GM18502 (cell line): Measurements from ENCODE around the gene FBXO7.

Source experiments
- ATAC-seq: cut with Tn5 transposase; IDR thresholded peaks from one replicate; pipeline ENCODE4 v1.9.1; 2021; ENCODE audit warnings: mild to moderate bottlenecking; ENCODE audit not compliant: unreplicated experiment, poor library complexity

FBXO7 gene

DNA sequence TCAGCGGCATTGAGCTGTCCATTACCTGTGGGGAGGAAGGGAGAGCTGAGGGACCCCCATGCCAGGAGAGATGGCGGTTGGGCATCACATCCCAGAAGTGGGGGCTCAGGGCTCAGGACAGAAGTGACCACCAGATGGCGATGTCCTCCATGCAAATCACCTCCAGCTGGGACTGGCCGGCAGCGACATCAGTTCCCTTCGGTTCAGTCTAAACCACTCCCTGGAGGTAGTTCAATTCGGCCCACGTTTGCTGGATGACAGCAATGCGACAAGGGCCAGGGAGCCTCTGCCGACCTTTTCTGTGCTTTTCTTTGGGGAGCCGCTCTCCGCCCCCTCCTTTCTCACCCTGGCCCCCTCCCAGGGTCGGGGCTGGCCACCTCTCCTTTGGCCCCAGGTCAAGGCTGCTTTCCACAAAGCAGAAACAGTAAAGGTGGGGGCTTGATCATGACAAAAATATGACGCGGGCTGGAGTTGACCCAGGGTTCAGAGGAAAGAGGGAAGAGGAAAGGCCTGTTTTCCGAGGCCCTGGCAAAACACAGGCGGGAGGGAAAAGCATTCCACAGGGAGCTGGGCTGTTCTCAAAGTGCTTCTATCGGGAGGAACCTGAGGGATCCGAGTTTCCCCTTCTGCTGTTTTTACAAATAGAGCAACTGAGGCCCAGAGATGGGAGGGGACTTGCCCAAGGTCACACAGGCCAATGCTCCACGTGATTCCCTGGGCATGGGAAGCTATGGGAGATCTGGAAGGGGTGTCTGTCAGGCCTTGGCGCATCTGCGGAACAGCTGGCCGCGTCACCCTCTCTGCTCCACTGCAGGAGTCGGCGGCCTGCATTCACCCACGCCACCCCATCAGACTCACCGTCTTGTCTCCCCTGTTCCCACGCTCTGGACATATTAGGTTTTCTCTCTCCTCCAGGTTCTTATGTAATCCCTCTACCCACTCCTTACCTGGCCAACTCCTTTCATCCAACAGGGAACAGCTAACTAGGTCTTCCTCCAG, 54.7 kb downstream of the FBXO7 start:
- no peak for ATAC-seq

DNA sequence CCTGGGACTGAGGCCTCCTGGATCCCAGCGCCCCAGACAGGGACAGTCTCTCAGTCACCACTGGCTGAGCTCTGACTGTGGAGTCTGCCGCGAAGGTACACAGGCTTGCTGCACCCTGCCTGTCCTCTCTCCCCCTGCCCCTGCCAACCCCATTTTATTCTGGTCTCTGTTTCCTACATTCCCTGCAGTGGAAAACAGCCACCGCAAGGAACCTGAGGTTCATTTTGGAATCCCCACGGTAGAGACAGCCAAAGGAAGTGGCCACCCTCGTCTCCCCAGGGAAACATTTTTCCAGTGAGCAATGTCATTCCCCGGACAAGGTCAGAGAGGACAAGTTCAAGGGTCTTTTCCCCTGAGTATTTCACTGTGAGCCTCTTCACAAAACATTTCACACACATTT, 56.6 kb downstream of the FBXO7 start:
- ATAC-seq: no peak

DNA sequence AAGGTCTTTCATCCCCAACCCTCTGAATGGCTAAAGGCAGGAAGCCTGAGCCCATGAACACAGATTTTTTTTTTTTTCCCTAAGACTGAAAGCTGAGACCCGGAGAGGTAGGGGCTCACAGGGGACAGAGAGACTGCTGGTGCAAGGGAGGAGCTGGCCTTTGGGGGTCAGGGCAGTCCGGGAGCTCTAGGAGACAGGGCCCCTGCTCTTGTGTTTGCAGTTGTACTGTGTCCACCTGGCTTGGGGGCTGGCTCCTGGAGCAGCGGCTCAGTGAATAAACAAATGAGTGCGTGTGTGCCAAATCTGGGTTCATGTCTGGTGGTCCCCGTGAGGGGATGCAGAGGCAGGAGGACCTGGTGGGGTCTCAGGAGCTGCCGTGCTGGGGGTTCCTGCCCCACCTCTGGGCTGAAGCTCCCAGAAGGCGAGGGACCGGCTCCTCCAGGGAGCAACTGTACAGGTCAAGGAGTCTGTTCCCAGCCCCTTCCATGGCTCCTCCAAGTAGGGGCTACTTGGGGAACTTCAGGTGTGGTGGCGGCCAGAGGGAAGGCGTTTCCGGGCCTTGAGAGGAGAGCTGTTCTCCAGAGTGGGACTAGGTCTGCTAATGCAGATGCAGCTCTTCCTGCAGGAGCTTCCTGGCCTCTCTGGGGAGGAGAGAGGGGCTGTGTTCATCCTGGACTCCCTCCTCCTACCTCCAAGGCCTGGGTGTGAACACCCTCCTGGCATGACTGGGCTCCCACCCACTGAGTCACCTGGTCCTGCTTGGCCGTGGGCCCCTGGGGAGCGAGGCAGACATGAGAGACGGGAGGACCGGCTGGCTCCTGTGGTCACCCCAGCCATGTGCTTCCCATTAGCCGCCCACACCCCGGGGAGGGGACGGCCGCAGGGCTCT, 57.6 kb downstream of the FBXO7 start:
- ATAC-seq: no peak

GRCh38 chr22:32532820-32533128, 58.2 kb downstream of the FBXO7 start:
- ATAC-seq: no peak

DNA sequence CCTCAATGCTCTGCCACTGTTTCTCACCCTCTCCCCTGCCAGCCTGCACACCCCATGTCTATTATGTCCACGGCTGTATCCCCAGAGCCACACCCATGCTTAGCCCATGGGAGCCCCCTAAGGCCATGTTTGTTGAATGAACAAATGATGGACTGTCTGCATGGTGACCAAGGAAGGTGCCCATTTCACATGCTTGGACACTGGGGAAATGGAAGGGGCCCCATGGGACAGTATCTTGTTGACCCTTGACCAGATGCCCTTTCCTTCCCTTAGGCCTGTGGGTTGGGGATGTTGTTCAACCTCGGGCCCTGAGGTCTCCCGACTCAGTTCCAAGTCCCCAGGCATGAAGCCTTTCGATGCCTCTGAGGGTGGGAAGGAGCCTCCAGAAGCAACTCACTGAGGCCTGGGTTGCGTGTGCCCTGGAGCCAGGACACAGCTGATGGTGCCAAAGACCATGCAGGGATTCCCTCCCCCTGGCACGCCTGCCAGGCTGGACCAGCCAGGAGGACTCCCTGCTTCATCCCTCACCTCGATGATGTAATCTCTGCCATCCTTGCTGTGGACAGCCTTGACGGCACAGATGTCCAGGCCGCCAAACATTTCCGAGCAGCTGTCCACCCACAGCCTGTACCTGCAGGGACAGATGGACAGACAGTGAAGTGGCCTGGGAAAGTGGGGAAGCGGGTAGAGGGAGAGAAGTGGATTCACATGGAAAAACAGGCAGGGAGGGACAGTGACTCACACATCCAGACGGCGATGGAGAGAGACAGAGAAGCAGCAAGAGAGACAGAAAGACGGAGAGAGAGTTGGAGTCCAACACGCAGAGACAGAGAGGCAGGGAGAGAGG, 58.9 kb downstream of the FBXO7 start:
- ATAC-seq: no peak

DNA sequence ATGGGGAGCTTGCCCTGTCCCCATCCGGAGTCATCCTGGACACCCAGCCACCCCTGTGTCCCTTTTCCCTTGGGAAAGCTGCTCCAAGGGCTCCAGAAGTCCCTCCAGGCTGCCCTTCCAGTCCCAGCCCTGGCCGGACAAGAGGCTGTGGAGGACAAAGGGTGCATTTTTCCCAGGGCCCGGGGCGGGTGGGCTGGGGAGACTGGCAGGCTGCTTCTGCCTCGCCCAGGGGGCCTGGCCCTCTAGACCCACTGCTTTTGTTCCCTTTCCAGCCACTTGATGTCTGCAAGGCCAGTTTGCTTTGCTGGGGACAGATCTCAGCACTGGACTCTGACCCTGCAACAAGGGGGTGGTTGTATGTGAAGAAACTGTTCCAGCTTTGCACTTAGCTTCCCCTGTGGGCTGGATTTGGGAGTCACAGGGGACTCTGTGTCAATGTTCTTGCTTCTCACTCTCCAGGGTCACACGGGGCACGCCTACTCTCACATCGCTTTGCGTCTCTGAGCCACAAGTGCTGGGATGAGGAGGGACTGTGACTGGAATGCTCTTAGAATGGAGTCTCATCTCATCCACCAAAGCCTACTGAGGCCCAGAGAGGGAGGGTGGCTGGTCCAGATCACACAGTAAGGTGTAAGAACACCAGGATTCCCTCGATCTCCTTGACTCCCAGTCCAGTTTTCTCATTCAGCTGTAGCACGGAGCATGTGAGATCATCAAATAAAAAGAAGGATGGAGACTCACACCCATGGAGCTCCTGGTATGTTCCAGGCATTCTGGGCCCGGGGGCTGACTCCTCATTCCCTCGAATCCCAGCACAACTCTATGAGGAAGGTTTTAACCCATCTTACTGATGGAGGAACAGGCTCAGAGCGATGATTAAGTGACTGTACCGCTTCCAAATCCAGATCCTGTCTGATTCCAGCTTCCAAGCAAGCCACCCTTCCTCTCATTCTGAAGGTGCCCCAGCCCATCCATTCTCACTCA, 59.9 kb downstream of the FBXO7 start:
- ATAC-seq: no peak

DNA sequence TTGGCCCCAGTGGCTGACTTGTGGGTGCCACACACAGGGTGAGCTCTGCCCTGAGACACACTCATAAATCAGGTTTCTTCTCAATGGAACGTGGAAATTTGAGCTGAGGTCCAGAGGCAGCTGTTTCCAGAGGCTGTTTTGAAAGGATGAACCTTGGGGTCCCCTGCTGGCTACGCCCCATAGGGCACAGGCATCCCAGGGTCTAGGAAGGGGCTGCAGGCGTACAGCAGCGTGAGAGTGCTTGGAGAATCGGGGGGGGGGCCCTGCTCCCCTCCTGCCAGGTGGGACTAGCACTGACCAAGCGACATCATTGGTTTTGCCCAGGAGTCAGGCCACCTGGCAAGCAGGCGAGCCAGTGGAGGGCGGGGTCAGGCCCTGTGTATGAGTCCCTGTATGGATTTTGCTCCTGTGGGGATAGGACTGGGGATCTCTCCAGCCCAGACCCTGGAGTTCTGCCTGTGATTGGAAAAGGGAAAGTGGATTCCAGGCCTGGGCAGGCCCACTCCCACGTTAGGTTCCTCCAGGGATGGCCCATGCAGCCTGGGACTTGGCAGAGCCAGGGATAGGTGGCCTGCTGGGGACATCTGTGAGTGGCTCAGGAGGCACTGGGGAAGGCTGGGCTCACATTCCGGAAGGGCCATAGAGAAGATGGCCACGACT, 61.0 kb downstream of the FBXO7 start:
- no peak for ATAC-seq

DNA sequence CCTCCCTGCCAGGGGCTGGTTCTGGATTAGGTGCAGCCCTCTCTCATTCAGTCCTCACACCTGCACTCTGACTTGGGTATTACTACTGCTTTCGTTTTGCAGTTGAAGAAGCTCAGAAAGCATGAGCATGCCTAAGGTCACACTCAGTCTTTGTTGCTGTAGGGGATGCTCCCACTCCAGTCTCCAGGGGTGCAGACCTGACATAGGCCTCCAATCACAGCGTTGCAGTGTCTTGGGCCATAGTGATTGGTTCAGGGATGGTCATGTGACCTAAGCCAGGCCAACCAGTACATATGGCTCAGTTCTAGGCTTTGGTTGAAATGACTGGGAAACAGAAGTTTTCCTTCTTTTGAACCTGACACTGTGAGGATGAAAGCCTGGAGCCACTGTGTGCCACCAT, 61.7 kb downstream of the FBXO7 start:
- no peak for ATAC-seq

DNA sequence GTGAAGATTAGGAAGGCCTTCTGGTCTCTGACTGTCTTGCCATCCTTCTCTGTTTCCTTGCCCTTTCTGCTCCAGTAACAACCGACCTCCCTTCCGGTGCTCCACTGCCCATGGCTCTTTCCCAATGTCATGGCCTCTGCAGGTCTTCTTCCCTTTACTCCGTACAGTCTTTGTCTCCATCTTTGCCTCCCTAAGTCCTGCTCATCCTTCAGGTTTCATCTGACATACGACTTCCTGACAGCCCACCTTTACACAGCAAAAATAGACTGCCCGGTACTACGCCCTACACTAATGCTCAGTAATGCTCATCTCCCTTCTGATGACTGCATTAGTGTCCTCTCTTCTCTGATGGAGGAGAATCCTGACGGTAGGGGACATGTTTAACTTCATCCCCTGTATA, 63.9 kb downstream of the FBXO7 start:
- no peak for ATAC-seq

DNA sequence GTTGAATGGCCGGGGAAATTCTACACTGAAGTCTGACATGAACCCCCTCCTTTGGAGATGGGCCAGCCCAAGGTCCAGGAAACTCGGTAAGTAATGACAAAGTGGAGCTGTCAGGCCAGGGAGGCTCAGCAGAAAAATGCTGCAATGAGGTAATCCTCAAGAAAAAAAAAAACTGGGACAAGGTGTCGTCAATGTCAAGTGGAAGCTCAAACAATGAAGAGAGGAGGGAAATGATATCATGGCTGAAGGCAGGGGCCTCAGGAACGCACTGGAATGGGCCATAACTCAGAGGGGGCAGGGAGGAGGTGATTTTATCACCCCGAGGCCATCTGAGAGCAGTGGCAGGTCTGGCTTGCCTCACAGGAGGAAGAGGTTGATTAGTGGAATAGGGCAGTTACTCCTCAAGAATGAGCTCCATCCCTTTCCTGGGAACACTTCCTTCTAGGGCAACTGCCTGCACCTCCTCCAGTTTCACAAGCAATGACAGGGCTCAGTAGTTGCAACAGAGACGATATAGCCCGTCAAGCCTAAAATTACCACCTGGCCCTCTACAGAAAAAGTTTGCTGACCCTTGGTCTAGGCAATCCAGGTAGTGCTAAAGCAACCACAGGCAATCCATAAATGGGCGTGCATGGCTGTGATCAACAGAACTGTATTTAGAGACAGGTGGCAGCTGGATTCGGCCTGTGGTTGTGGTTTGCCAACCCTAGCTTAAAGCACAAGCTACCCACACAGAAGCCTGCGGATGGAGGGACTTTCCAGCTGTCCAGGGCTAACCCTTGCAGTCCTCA, 65.2 kb downstream of the FBXO7 start:
- no peak for ATAC-seq

DNA sequence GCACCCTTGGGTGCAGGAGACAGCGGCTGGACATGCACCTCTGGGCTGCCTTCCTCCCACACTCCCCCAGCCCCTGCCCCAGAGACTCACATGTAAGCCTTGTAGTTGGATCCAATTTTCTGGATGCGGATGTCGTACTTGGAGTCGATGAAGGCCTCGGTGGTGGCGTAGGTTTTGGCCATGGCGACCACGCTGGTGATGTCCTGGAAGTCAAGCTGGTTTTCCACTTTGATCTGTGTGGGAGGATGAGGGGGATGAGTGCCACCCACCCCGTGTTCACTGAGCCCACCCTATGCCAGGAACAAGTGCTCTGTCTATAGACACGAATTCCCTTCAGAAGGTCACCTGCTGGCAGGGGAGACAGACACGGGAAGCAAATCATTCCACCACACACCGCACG, 66.9 kb downstream of the FBXO7 start:
- no peak for ATAC-seq

DNA sequence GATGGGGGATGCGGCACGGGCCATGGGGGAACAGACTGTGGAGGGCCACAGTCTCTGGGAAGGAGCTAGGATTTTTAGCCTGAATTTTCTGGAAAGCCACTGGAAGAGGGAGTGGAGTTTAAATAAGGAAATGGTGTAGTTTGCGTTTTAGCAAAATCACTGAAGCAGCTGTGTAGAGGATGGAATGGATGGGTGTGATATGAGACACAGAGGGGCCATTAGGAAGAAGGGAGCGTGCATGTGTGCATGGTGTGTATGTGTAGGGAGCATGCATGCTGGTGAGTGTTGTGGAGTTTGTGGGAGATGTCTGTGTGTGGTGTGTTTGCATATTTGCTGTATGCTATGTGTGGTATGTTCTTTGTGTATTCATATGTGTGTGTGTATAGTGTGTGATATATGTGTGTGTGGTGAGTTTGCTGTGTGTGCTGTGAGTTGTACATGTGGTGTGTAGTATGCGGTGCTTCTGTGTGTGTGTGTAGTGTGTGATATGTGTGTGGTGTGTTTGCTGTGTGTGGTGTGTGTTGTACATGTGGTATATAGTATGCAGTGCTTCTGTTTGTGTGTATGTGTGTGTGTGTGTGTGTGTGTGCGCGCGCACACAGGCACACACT, 67.6 kb downstream of the FBXO7 start:
- no peak for ATAC-seq

DNA sequence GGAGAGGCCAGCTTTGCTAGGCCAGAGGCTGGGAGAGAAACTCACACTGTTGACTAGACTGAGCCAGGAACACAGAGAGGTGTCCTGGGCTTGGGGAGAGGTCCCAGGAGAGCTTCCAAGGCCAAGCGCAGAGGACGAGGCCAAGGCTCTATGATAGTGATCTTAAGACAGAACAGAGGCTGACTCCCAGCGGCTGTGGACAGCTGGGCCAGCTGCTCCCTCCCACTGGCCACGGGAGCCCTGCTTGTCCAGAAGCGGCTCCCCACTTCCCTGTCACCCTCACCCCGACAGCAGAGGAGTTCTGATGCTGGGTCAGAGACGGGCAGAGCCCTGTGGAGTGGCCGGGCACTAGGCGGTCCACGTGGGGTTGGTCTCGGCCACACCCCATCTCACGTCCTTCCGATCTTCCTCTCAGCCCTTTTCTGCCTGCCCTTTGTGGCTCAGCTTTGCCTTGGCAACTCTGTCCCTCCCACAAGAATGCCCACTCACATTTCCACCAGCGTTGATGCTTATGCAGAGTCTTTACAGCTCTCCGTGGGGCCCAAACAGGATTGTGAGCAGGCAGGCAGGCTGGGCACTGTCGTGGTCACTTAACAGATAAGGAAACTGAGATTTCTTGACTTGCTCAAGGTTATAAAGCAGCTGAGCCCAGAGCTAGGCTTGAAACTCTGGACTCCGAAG, 68.2 kb downstream of the FBXO7 start:
- ATAC-seq: no peak

DNA sequence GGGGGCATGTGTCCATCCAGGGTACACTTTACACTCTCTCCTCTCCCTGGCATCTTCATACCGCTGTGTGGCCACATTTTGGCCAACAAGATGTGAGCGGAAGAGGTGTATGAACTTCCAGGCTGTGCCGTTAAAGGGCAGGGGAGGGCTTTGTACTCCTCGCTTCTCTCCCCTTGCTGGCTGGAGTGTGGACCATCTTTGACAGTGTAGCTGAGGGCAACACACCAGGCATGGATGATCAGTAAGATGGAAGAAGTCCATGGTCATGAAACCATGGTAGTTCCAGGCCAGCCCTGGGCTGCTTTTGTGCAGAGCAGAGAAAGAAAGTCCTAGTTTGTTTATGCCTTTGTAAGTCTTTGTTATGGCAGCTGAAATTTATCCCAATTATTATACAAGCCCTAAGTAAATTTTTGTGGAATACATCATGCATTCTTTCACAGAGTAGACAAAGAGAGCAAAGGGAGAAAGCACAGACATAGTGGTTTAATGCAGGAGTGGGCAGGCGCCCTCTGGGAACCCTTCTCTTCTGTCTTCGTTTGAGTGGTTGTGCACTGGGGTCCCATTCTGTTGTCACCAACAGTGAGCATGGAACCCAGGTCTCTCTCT, 70.4 kb downstream of the FBXO7 start:
- ATAC-seq: no peak

DNA sequence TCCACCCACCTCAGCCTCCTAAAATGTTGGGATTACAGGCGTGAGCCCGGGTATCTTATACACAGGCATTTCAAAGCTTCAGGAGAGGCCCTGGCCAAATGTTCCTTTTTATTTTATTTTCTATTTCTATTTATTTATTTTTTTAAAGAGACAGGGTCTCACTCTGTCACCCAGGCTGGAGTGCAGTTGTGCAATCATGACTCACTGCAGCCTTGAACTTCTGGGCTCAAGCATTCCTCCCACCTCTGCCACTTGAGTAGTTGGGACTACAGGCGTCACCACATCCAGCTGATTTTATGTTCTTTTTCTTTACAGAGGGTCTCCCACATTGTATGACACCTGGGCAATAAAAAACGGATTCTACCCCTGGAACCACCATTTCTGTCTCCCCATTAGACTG, 71.2 kb downstream of the FBXO7 start:
- no peak for ATAC-seq

GRCh38 chr22:32546496-32546895, 71.9 kb downstream of the FBXO7 start:
- ATAC-seq: no peak

- no peak for ATAC-seq
Observed at GRCh38 chr22:32546935-32547334, 72.3 kb downstream of the FBXO7 start.
